GM18511 (cell line): Measurements from ENCODE around the gene STK32C.

ENCODE experiments used
- ATAC-seq: cut with Tn5 transposase; IDR thresholded peaks from one replicate; pipeline ENCODE4 v1.9.1; 2021; ENCODE audit warnings: mild to moderate bottlenecking, moderate library complexity; ENCODE audit not compliant: unreplicated experiment

STK32C gene

GRCh38 chr10:132236161-132236560 is 71.6 kb downstream of the STK32C start:
- ATAC-seq: no peak

- no peak for ATAC-seq
These were observed 72.9 kb downstream of the STK32C start for GRCh38 chr10:132234860-132235259.

GRCh38 chr10:132233501-132234085 is 74.2 kb downstream of the STK32C start:
- ATAC-seq: no peak

- ATAC-seq: no peak
These were observed 74.8 kb downstream of the STK32C start for GRCh38 chr10:132232981-132233380.

GRCh38 chr10:132232023-132232951 is 75.5 kb downstream of the STK32C start:
- no peak for ATAC-seq

GRCh38 chr10:132231656-132232022 is 76.1 kb downstream of the STK32C start:
- no peak for ATAC-seq

GRCh38 chr10:132230557-132231210 is 77.1 kb downstream of the STK32C start:
- no peak for ATAC-seq

GRCh38 chr10:132229834-132230556 is 77.8 kb downstream of the STK32C start:
- peak; percentile 88 for ATAC-seq

GRCh38 chr10:132229096-132229495 is 78.7 kb downstream of the STK32C start:
- ATAC-seq: no peak

- ATAC-seq: no peak
These were observed 79.1 kb downstream of the STK32C start for GRCh38 chr10:132228616-132229015.

GRCh38 chr10:132227851-132228390 is 79.8 kb downstream of the STK32C start:
- no peak for ATAC-seq

GRCh38 chr10:132226586-132227405 is 81.0 kb downstream of the STK32C start:
- ATAC-seq: no peak

- no peak for ATAC-seq
These were observed 81.9 kb downstream of the STK32C start for GRCh38 chr10:132225849-132226205.

- no peak for ATAC-seq
These were observed 82.5 kb downstream of the STK32C start for GRCh38 chr10:132225073-132225848.

GRCh38 chr10:132224343-132225072 is 83.2 kb downstream of the STK32C start:
- ATAC-seq: no peak

- no peak for ATAC-seq
These were observed 84.0 kb downstream of the STK32C start for GRCh38 chr10:132223611-132224342.

GRCh38 chr10:132223156-132223590 is 84.6 kb downstream of the STK32C start:
- peak; percentile 98 for ATAC-seq

- no peak for ATAC-seq
These were observed 85.0 kb downstream of the STK32C start for GRCh38 chr10:132222726-132223125.
